HG03045 (cell line): ENCODE data around the gene DAB2IP.

Experiments
- ATAC-seq: cut with Tn5 transposase; IDR thresholded peaks from one replicate; pipeline ENCODE4 v1.9.1; 2021; ENCODE audit warnings: mild to moderate bottlenecking, moderate library complexity; ENCODE audit not compliant: unreplicated experiment

DAB2IP gene

DNA sequence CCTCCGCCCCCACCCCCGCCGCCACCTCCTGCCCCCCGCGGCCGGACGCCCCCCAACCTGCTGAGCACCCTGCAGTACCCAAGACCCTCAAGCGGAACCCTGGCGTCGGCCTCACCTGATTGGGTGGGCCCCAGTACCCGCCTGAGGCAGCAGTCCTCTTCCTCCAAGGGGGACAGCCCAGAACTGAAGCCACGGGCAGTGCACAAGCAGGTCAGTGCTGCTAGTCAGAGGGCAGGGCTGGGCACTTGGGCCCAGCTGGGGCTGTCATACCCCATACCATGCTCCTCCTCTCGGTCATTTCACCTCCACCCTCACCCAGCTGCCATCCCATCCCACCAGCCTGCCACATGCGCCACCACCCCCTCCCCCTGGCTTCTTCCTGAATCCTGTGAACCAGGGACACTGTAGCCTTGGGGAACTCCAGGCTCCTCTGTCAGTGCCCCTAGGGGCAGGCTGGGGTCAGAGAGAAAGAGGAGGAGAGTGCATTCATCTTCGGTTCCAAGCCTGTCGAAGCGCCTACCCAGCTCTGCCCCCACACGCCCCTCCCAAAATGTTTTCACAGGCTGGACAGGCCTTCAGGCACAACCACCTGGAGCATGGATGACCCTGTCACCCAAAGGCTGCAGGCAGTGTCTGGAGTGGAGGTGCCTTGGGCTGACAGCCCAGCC lies 122.0 kb downstream of the DAB2IP start:
- no peak for ATAC-seq

DNA sequence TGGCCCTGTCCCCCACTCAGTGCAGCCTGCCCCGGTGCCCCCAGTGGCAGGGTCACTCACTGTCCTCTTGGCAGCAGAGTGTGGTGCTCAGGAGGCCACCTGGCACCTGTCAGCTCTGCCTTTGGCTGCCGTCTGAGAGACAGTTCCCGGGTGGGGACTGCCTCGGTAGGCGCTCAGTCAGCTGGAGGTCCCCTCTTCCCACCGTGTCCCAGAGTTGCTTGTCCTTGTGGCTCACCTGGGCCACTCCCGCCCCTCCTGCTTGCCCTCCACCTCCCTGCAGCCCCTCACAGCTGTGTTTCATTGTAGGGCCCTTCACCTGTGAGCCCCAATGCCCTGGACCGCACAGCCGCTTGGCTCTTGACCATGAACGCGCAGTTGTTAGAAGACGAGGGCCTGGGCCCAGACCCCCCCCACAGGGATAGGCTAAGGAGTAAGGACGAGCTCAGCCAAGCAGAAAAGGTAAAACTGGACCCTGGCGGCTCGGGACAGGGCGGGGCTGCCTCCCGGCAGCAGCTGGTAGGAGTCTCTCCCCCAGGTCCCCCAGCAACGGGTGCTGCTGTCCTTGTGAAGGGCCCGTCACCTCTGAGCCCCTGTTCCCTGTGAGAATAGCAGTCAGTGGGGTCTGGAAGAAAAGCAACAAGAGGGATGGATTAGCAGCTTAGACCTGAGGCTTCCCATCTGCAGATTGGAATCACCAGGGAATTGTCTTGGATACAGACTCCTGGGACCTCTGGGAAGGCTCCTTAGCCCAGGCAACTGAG lies 122.7 kb downstream of the DAB2IP start:
- no peak for ATAC-seq

DNA sequence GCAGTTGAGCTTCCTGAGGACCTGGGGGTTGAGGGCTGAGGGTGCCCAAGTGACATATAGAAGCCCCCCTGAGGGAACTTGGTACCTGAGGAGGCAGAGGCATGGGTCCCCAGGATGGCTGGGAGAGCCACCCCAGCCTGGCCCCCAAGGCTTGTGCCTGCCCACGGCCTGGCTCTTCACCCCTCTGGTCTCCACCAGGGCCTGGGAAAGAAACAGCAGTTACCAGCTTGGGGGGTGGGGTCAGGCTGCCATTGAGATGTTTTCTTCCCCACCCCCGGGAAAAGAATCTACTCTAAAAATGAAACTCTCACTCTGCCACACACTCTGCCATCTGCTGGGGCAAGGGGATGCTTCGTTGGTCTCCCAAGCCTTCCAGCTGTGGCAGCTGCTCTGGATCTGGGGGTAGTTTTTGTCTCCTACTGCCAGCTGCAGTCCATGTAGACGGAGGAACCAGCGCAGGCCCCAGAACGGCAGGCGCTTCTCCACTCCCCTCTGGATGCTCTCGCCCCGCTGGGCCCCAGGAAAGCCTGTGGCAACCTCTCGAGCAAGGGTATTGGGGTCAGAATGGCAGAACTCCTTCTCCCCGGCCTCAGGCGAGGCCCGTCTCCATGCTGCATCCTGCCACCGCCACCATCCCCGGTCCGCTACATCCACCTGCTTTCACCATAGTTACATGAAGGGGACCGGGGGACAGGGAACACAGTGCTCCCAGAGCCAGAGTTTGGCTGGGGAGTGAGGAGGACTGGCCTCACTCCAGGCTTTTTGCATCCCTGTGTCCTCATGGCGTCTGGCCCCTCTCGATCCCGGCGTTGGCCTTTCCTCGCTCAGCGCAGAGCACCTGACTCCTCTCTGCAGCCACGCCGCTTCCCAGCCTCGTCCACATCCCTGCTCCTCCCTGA lies 123.5 kb downstream of the DAB2IP start:
- ATAC-seq = no peak

DNA sequence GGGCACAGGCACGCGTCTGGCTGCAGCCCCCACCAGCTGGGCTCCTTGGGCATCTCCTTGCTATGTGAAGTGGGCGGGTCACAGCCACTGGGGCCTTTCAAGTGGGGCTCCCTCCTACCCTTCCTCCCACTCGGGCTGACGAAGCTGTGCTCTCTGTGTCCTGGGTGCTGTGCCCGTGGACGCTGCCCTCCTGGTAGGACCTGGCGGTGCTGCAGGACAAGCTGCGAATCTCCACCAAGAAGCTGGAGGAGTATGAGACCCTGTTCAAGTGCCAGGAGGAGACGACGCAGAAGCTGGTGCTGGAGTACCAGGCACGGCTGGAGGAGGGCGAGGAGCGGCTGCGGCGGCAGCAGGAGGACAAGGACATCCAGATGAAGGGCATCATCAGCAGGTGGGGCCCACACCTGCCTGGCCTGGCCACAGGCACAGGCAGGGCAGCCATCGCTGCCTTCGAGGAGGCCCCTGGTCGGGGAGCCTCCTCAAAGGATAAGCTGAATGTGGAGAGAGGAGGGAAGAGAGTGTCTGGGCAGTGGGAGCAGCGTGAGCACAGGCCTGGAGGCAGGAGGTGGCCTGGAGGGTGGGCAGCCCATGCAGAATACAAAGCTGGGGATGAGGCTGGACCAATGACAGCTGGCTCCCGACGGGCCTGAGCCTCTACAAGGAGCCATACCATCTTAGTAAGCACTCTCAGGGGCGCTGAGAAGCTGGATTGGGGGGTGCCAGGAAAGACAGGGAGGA lies 124.7 kb downstream of the DAB2IP start:
- no peak for ATAC-seq

DNA sequence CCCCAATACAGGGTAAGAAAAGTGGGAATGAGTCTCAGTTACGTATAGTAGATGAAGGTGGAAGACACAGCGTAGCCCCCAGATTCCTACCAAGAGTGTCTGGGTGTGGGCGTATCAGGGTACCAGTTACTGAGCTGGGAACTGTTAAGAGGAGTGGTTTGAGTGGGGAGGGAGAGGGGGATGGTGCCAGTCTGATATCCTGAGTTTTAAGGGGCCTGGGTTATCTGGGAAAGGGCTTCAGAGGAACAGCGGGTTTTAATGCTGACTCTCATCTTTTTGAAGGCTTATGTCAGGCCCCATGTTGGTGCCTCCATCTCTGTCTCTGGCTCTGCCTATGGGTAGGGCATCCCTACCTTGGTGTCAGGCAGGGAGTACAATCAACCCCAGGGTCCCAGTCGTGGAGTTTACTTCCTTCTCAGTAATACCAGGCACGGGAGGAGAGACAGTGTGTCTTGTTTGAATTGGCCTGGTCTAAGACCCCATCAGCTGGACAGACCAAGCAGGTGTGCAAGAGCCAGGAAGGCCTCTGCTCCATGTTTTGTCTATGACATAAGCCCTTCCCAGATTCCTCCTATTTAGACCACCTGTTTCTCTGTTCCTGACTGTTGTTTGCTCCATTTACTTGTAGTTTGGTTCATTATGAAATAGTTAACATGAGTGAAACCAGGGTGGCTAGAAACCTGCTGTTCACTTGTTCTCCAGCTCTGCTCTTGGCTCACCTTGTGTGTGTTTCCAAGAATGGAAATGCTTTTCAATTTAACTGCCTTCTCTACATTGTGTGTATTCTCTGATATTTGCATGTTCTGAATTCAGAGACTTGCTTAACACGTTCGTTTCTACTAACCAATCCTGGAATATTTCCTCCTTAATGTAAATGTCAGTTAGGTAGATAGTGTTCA lies 125.6 kb downstream of the DAB2IP start:
- ATAC-seq = no peak

DNA sequence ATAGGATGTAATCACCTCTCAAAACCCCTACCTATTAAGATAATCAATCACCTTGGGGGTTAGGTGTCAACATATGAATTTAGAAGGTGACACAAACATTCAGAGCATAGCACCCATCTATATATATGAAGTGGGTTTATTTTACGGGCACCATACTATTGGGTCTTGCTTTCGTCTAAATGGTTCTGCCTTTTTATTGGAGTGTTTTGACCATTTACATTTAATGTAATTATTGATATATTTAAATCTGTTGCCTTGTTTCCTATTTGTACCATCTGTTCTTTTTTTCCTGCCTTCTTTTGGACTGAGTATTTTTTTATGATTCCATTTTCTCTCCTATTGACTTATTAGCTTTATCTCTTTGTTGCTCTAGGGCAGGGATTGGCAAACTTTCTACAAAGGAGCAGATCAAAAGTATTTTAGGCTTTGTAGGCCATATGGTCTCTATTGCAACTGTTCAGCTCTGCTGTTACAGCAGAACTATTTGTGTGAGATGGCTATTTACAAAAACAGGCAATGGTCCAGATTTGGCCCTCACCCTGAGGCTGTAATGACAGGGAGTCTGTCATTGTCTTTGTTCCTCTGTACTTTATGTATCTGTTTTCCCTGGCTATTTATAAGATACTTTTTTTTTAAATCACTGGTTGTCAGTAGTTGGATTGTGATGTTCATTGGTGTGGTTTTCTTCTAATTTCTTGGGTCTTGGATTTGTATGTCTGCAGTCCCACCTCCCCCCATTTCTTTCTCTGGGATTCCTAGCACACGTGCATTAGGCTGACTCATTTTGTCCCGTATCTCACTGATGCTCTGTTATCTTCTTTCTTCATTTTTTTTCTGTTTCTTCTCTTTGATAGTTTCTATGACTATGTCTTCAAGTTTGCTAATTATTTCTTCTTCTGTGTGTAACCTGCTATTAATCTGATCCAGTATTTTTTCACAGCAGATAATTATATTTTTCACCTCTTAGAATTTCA lies 127.1 kb downstream of the DAB2IP start:
- ATAC-seq = no peak

DNA sequence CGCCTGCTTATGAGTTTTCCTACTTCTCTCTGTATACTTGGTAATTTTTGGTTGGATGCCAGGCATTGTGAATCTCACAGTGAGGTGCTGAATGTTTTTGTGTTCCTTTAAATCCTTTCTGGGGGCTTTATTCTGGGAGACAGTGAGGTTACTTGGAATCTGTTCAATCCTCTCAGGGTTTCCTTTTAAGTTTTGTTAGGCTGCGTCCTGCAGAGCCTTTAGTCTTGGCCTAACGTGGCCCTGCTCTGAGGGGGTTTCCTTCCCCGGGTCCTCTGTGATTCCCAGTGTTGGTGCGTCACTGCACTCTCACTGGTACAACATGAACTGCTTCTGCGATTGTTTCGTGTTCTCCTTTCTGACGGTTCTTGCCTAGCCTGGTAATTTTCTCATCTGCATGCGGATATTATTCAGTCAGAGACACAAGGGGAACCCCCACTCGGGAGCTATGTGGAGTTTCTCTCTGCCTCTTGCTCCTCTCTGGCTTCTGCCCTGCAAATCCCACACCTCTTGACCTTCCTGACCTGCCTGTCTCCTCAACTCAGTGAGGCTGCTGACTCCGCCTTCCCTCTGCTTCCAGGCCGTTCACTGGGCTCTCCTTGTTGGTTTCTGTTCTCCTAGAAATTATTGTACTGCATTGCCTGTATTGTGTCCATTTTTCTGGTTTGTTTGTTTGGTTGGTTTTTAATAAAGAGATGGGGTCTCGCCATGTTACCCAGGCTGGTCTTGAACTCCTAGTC lies 128.1 kb downstream of the DAB2IP start:
- ATAC-seq = no peak

DNA sequence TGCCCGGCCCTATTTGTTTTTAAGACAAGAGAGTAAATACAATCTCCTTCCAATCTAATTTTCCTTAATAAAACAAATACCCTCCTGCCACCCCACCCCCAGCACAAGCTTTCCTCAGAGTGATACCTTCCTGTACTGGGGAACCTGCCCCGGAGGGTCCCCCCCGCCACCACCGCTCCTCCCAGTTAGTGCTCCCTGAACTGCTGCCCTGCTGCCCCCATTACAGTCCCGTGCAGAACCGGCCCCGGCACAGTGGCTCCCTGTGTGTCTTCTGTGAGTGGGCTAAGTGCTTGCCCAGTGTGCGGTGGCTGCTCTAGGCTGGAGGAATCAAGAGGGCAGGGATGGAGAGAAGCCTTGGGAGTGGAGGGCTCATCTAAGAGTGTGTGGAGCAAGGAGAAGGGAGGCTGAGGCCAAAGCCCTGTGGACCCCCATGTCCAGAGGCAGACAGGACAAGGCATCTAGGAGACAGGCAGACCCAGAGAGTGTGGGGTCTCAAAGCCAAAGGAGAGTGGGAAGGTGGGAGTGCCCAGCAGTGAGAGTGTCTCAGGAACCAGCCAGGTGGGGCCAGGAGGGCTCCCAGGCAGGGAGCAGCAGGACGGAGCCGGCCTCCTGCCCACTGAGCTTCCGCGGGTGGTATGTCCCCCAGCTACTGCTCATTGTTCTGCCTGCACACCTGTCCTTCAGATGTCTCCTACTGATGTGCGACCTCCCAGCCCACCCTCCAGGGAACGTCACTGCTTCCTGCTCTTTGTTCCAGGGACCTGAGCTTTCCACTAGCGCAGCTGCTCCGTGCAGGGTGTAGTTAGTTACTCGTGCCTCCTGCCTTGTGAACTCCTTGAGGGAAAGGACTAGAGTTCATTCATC lies 129.0 kb downstream of the DAB2IP start:
- ATAC-seq = no peak

DNA sequence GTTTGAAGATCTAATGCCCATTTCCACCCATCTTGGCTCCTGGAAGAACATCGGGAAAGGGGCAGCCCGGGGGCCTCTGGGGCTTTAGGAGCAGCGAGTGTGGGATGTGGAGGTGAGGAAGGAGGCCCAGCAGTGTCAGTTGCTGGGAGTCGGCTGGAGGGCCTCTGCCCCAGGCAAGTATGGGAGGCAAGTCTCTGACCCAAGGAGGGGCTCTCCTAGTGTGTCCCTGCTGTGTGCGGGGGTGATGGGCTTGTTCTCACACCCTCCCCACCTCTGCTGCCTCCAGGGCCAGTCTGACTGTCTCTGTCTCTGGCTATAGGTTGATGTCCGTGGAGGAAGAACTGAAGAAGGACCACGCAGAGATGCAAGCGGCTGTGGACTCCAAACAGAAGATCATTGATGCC lies 129.7 kb downstream of the DAB2IP start:
- ATAC-seq = no peak

DNA sequence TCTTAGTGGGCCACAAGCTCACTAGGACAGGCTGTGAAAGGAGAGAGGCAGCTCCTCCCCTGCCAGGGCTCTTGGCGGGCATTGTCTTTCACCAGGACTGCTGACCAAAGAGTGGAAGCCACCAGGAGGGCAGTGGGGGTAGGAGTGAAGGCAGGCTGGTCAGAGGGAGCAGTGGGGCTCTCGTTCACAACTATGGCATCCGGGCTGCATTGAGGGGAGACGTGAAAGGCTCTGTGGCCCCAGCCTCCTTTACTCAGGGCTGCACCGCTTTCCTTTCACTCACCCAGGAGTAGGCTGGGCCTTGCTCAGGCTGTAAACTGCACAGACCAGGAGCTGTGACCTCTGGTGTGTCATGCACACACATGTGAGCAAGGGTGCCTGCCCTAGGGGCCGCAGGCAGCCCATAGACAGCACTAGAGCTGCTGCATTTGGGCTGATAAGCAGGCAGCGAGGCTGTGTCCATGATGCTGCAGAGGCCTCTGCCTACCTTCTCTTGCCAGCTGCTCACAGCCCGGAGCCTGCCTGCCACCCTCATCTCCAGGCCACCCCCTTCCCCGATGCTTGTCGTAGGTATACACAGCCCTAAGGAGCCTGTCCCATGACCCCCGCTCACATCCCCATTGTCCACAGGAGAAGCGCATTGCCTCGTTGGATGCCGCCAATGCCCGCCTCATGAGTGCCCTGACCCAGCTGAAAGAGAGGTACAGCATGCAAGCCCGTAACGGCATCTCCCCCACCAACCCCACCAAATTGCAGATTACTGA lies 130.4 kb downstream of the DAB2IP start:
- ATAC-seq = no peak

DNA sequence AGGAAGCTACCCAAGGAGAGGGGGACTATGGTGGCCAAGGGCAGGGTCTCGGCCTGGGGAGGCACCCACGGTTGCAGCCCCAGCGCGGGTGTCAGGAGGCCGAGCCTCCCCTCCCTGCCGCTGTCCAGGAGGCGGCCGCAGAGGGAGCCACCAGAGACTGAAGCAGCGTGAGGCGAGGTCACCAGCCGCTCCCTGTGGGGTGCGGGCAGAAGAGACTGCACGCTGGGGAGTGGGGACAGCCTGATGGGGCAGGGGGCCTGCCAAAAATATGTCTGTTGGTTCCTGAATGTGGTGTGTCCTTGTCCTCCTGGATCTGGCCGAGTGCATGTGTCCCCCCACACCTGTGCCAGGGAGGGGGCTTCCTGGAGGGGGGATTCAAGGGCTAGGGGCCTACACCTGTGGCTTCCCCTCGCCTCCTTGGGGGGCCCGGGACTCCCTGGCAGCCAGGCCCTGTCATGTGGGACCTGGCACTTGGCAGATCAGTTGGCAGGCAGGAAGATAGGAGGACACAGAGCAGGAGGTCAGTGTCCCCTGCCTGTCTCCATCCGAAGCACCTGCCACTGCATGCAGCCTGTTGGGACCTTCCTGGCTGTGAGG lies 131.2 kb downstream of the DAB2IP start:
- no peak for ATAC-seq

DNA sequence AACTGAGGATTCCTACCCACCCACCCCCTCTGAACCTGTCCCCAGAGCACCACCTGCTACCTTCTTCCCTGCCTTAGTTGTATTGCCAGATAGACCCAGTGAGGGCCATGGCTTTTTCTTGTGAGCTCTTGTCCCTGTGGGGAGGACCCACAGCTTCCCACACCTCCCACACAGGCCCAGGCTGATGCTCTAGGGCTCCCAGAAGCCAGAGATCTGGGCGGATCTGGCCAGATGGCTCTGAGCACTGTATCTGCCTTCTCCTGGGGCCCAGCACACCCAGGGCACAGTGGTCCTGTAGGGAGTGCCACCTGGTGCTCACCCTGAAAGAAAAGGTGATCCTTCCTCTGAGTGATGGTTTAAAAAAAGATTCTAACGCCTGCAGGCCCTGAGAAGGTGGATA lies 131.7 kb downstream of the DAB2IP start:
- ATAC-seq = no peak

DNA sequence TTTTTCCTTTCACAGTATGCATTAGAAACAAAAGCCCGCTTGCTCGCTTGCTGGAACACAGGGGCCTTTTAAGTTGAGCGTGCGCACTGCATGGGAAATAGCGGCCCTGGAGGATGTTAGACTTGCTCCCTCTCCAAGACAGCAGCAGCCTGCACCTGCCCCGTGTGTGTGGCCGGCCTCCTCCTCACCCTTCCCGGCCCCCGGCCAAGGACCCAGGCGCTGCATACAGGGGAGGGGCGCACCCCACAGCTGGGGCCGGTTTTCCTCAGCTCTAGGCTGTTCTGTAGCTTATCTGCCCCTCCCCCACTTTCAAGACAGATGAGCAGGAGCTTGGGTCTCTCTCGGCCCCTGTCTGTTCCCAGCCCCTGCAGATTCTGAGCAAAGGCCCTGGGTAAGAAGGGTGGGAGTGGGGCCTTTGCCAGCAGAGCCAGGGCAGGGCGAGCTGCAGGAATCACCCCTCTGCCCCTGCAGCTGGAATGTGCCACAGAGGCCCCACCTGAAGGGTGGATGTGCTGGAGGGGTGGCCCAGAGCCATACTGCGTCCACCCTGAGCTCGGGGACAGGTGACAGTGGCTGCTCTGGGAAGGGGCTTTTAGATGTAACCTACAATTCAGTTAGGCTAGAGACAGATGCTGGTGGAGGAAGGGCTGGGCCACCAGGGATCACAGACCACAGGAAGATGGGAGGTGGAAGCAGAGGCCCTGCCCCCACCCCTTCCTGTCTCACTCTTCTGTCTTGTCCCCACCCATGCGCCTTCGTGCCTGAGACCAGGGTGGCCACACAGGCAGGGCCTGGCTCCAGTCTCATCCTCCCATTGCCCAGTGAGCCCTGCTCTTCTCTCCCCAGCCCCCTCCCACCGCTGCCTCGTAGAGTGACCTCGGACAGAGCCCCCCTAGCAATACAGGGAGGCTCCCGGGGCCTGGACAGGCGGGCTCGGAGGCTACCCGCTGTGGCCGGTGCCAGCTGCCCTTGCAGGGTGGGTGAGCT lies 132.4 kb downstream of the DAB2IP start:
- no peak for ATAC-seq

DNA sequence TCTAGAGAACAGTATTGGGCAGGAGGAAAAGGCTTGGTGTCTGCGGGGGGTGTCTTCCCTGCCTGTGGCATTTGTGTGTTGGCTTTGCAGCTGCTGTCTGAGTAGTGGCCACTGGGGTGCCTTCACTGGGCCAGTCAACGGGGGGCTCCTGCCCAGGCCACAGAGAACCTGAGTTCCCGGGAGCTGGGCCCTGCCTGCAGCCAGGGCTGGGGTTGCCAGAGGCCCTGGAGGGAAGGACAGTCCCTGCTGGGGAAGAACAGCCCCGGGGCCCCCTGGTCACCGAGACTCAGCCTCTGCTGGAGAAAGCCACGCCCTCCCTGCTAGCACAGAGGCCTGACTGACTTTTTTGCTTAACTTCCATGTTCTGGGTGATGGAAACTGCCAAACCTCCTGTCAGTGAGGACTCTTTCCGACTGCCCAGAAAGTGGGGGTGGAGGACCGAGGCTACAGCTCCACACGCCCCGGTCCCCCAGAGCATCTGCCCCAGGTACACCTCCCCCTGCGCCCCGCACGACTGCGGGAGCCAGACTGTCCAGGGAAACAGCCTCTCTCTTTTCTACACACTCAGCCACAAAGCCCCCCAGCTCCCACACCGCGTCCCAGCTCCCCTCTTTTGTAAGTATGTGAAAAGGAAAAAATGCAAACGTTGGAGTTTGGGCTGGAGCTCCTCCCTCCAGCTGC lies 133.4 kb downstream of the DAB2IP start:
- no peak for ATAC-seq
